22Rv1 (cell line): ENCODE results near the gene ANAPC13.

Source experiments
- H3K27ac ChIP-seq: fragments of 450-650 bp; 2 replicates; pipeline ENCODE4 v1.5.1; 2017
- CTCF ChIP-seq: fragments of 450-650 bp; IDR thresholded peaks from 2 replicates; pipeline ENCODE4 v1.5.1; 2017; ENCODE audit warnings: mild to moderate bottlenecking
- ZFX ChIP-seq: fragments of 450-650 bp; IDR thresholded peaks from 2 replicates; pipeline ENCODE4 v1.6.1; 2017; ENCODE audit warnings: antibody characterized with exemption, borderline replicate concordance

ANAPC13 gene

GRCh38 chr3:134483195-134483900 lies 2.4 kb downstream of the ANAPC13 start:
- H3K27ac ChIP-seq, result no peak overlapping the region
- TF ChIP-seq CTCF (no peak), ZFX (no peak)

- no peak for TF ChIP-seq ZFX
- no peak for TF ChIP-seq CTCF
- H3K27ac ChIP-seq, result no peak overlapping the region
Measured at GRCh38 chr3:134482622-134483021, 3.2 kb downstream of the ANAPC13 start.

- no peak for TF ChIP-seq CTCF
- TF ChIP-seq ZFX, result no peak
- H3K27ac ChIP-seq, result no peak overlapping the region
Measured at GRCh38 chr3:134481166-134481565, 4.6 kb downstream of the ANAPC13 start.

- no peak overlapping the region for H3K27ac ChIP-seq
- no peak for TF ChIP-seq CTCF
- no peak for TF ChIP-seq ZFX
Measured at GRCh38 chr3:134480546-134480945, 5.2 kb downstream of the ANAPC13 start.

GRCh38 chr3:134477938-134478337 lies 7.8 kb downstream of the ANAPC13 start:
- no peak for TF ChIP-seq CTCF
- TF ChIP-seq ZFX, result no peak

GRCh38 chr3:134477002-134477401 lies 8.8 kb downstream of the ANAPC13 start:
- TF ChIP-seq CTCF, result no peak
- TF ChIP-seq ZFX, result no peak
- H3K27ac ChIP-seq, result no peak overlapping the region

More at GRCh38 chr3:134477938-134478337, 7.8 kb downstream of the ANAPC13 start:
- no peak overlapping the region for H3K27ac ChIP-seq

GRCh38 chr3:134476306-134476705 lies 9.5 kb downstream of the ANAPC13 start:
- TF ChIP-seq ZFX (no peak), CTCF (no peak)
- no peak overlapping the region for H3K27ac ChIP-seq
